ENCODE measurements around the gene BAZ1A.
"Not testable (repeated sequence)": the region's sequence is repeated elsewhere in the genome, so short reads cannot be mapped to it uniquely, and the experiment has no call there.

Gene BAZ1A

GRCh38 chr14:34781242-34781641 lies 93.9 kb downstream of the BAZ1A start:
- no peak for DNase-seq (ENCODE audit: low read depth)

- DNase-seq (ENCODE audit: low read depth), result no peak
Observed at GRCh38 chr14:34780646-34781045, 94.5 kb downstream of the BAZ1A start.

- no peak for DNase-seq (ENCODE audit: low read depth)
Observed at GRCh38 chr14:34778744-34779143, 96.4 kb downstream of the BAZ1A start.

- DNase-seq (ENCODE audit: low read depth), result no peak
Observed at GRCh38 chr14:34776611-34777010, 98.5 kb downstream of the BAZ1A start.

- no peak for DNase-seq (ENCODE audit: low read depth)
Observed at GRCh38 chr14:34775922-34776321, 99.2 kb downstream of the BAZ1A start.

- DNase-seq (ENCODE audit: low read depth), result no peak
Observed at GRCh38 chr14:34775342-34775741, 99.8 kb downstream of the BAZ1A start.

GRCh38 chr14:34770901-34771300 lies 104.3 kb downstream of the BAZ1A start:
- no peak for DNase-seq (ENCODE audit: low read depth)

- DNase-seq (ENCODE audit: low read depth), result no peak
Observed at GRCh38 chr14:34766606-34767005, 108.6 kb downstream of the BAZ1A start.

- no peak for DNase-seq (ENCODE audit: low read depth)
Observed at GRCh38 chr14:34766060-34766459, 109.1 kb downstream of the BAZ1A start.

- no peak for DNase-seq (ENCODE audit: low read depth)
Observed at GRCh38 chr14:34755215-34755614, 119.9 kb downstream of the BAZ1A start.

- no peak for DNase-seq (ENCODE audit: low read depth)
Observed at GRCh38 chr14:34754687-34755086, 120.5 kb downstream of the BAZ1A start.

GRCh38 chr14:34750670-34751069 lies 124.5 kb downstream of the BAZ1A start:
- DNase-seq (ENCODE audit: low read depth), result no peak

- no peak for DNase-seq (ENCODE audit: low read depth)
Observed at GRCh38 chr14:34750233-34750632, 124.9 kb downstream of the BAZ1A start.

- DNase-seq (ENCODE audit: low read depth), result no peak
Observed at GRCh38 chr14:34749408-34749807, 125.8 kb downstream of the BAZ1A start.

GRCh38 chr14:34742270-34743115 lies 132.7 kb downstream of the BAZ1A start:
- DNase-seq (ENCODE audit: low read depth), result no peak

- DNase-seq (ENCODE audit: low read depth), result no peak
Observed at GRCh38 chr14:34741840-34742239, 133.3 kb downstream of the BAZ1A start.

- not testable (repeated sequence) for DNase-seq (ENCODE audit: low read depth)
Observed at GRCh38 chr14:34740139-34740538, 135.0 kb downstream of the BAZ1A start.

- DNase-seq (ENCODE audit: low read depth), result not testable (repeated sequence)
Observed at GRCh38 chr14:34737079-34737478, 138.1 kb downstream of the BAZ1A start.

GRCh38 chr14:34733245-34733644 lies 141.9 kb downstream of the BAZ1A start:
- DNase-seq (ENCODE audit: low read depth), result no peak

GRCh38 chr14:34732802-34733201 lies 142.4 kb downstream of the BAZ1A start:
- DNase-seq (ENCODE audit: low read depth), result no peak

GRCh38 chr14:34723867-34724266 lies 151.3 kb downstream of the BAZ1A start:
- DNase-seq (ENCODE audit: low read depth), result no peak

- DNase-seq (ENCODE audit: low read depth), result no peak
Observed at GRCh38 chr14:34722723-34723545, 152.2 kb downstream of the BAZ1A start.

GRCh38 chr14:34721129-34721528 lies 154.0 kb downstream of the BAZ1A start:
- no peak for DNase-seq (ENCODE audit: low read depth)

All from activated T-helper 9 cell treated with anti-CD3 and anti-CD28 coated beads, Interleukin-2, amount 50 U/mL, for 16 hours (primary cell).